Prostate gland (tissue), 2 donors: ENCODE results near the gene DDX17.

Source experiments
- POLR2A ChIP-seq: fragments of 450-650 bp; IDR thresholded peaks from one replicate; pipeline ENCODE4 v1.6.1; 2016; ENCODE audit warnings: antibody characterized with exemption, mild to moderate bottlenecking
- TF ChIP-seq, protein P1 (sequence below), 4 experiments: fragments of 200-600 bp in 2 of 4; fragments of 450-650 bp in 2 of 4; sonication (generic) in 2 of 4; IDR thresholded peaks; 1 replicate in 3 of 4; 2 replicates in 1 of 4; pipeline ENCODE4 v1.5.1; 2016 to 2019; ENCODE audit warnings: antibody characterized with exemption in 4 of 4, mild to moderate bottlenecking in 2 of 4, moderate library complexity in 2 of 4

DNA sequence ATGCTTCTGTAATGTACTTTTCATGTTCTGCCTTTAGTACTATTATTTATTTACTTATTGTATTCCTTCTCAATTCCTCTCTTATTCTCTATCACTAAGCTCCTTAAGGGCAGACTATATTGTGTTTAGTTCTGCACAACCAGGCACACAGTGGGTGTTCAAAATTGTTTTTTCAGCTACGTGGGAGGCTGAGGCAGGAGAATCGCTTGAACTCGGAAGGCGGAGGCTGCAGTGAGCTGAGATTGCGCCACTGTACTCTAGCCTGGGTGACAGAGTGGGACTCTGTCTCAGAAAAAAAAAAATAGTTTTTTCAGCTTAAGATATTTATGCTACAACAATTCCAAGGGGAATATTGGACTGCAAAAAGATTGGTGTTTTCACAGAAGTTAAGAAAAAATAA lies 17.4 kb upstream of the DDX17 start:
- TF ChIP-seq, protein P1, sequence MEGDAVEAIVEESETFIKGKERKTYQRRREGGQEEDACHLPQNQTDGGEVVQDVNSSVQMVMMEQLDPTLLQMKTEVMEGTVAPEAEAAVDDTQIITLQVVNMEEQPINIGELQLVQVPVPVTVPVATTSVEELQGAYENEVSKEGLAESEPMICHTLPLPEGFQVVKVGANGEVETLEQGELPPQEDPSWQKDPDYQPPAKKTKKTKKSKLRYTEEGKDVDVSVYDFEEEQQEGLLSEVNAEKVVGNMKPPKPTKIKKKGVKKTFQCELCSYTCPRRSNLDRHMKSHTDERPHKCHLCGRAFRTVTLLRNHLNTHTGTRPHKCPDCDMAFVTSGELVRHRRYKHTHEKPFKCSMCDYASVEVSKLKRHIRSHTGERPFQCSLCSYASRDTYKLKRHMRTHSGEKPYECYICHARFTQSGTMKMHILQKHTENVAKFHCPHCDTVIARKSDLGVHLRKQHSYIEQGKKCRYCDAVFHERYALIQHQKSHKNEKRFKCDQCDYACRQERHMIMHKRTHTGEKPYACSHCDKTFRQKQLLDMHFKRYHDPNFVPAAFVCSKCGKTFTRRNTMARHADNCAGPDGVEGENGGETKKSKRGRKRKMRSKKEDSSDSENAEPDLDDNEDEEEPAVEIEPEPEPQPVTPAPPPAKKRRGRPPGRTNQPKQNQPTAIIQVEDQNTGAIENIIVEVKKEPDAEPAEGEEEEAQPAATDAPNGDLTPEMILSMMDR (IDR thresholded peaks at IDR 0.05), result no peak
- no peak for TF ChIP-seq POLR2A
